Measurements from ENCODE around the gene BIRC3.
A peak's percentile ranks its signal among the peaks of the same experiment; 100 is the strongest.
"Not testable (repeated sequence)": the region's sequence is repeated elsewhere in the genome, so short reads cannot be mapped to it uniquely, and the experiment has no call there.

Gene BIRC3

GRCh38 chr11:102328748-102329147 is 11.5 kb downstream of the BIRC3 start:
- DNase-seq: no peak

GRCh38 chr11:102330231-102330630 is 12.9 kb downstream of the BIRC3 start:
- no peak for DNase-seq

- DNase-seq: no peak
Observed at GRCh38 chr11:102331341-102331740, 14.1 kb downstream of the BIRC3 start.

- no peak for DNase-seq
Observed at GRCh38 chr11:102332611-102332994, 15.3 kb downstream of the BIRC3 start.

- no peak for DNase-seq
Observed at GRCh38 chr11:102338479-102339010, 21.3 kb downstream of the BIRC3 start.

- not testable (repeated sequence) for DNase-seq
Observed at GRCh38 chr11:102341311-102341710, 24.0 kb downstream of the BIRC3 start.

GRCh38 chr11:102341844-102342318 is 24.6 kb downstream of the BIRC3 start:
- DNase-seq: peak; percentile 70 to 91 (median 78)

- peak in 1 of 3 experiments; percentile 9 for DNase-seq
Observed at GRCh38 chr11:102343809-102344208, 26.5 kb downstream of the BIRC3 start.

GRCh38 chr11:102345904-102346303 is 28.6 kb downstream of the BIRC3 start:
- DNase-seq: peak in 1 of 3 experiments; percentile 45

GRCh38 chr11:102346456-102346747 is 29.1 kb downstream of the BIRC3 start:
- DNase-seq: no peak

- DNase-seq: peak; percentile 96 to 97 (median 96)
Observed at GRCh38 chr11:102346748-102347461, 29.6 kb downstream of the BIRC3 start, which contains the start of gene BIRC2. BIRC2 (plus strand) TSS chr11:102347214; CDS start chr11:102349855, 2,641 bp downstream.

GRCh38 chr11:102347462-102348370 is 30.4 kb downstream of the BIRC3 start:
- DNase-seq: peak; percentile 36 to 79 (median 52)

GRCh38 chr11:102357116-102357515 is 39.8 kb downstream of the BIRC3 start:
- no peak for DNase-seq

GRCh38 chr11:102359372-102359771 is 42.1 kb downstream of the BIRC3 start:
- no peak for DNase-seq

- no peak for DNase-seq
Observed at GRCh38 chr11:102360681-102361080, 43.4 kb downstream of the BIRC3 start.

GRCh38 chr11:102361086-102362031 is 44.1 kb downstream of the BIRC3 start:
- no peak for DNase-seq

- DNase-seq: no peak
Observed at GRCh38 chr11:102364991-102365390, 47.7 kb downstream of the BIRC3 start.

- peak in 1 of 3 experiments; percentile 31 for DNase-seq
Observed at GRCh38 chr11:102367364-102367763, 50.1 kb downstream of the BIRC3 start.

GRCh38 chr11:102368472-102368871 is 51.2 kb downstream of the BIRC3 start:
- DNase-seq: no peak

- not testable (repeated sequence) for DNase-seq
Observed at GRCh38 chr11:102374633-102375424, 57.5 kb downstream of the BIRC3 start.

GRCh38 chr11:102375720-102376399 is 58.6 kb downstream of the BIRC3 start:
- no peak for DNase-seq
